Effector memory CD4-positive, alpha-beta T cell (primary cell): ENCODE results near the gene WDR59.

ENCODE experiments used
- DNase-seq, 3 donors: peaks; one replicate each; pipeline ENCODE4 v3.0.0-alpha.2; 2020
- H3K27ac ChIP-seq: 2 replicates; pipeline ENCODE4 v1.7.0; 2013; ENCODE audit warnings: mild to moderate bottlenecking, low read length, moderate library complexity; ENCODE audit not compliant: insufficient read depth, poor library complexity, severe bottlenecking
- H3K27me3 ChIP-seq: replicated peaks from 2 replicates; pipeline ENCODE4 v1.7.0; 2013; ENCODE audit warnings: mild to moderate bottlenecking, low read length; ENCODE audit not compliant: insufficient read depth, control insufficient read depth, poor library complexity, severe bottlenecking
- H3K36me3 ChIP-seq: 2 replicates; pipeline ENCODE4 v1.7.0; 2013; ENCODE audit warnings: mild to moderate bottlenecking, low read length, moderate library complexity; ENCODE audit not compliant: control insufficient read depth, insufficient read depth
- H3K4me1 ChIP-seq: 2 replicates; pipeline ENCODE4 v1.7.0; 2013; ENCODE audit warnings: low read length, mild to moderate bottlenecking; ENCODE audit not compliant: control insufficient read depth, insufficient read depth, poor library complexity, severe bottlenecking
- H3K4me3 ChIP-seq: 2 replicates; pipeline ENCODE4 v1.7.0; 2013; ENCODE audit warnings: low read length, low read depth, mild to moderate bottlenecking; ENCODE audit not compliant: insufficient read depth, poor library complexity, severe bottlenecking
- H3K9me3 ChIP-seq: 2 replicates; pipeline ENCODE4 v1.7.0; 2013; ENCODE audit warnings: mild to moderate bottlenecking, low read length, moderate library complexity; ENCODE audit not compliant: control insufficient read depth

The WDR59 gene

GRCh38 chr16:74942977-74943918 is 41.7 kb downstream of the WDR59 start:
- Histone ChIP-seq H3K4me3 (no peak overlapping the region), H3K4me1 (no peaks in the 10 kb centered on the region), H3K27me3 (no peaks in the 10 kb centered on the region), H3K27ac (no peak overlapping the region), H3K36me3 (peaks cover 38% of the 10 kb centered on the region), H3K9me3 (no peaks in the 10 kb centered on the region)
- DNase-seq, result no peak

- DNase-seq, result no peak
- peaks cover 43% of the 10 kb centered on the region for H3K36me3 ChIP-seq
- no peaks in the 10 kb centered on the region for H3K4me1 ChIP-seq
- no peaks in the 10 kb centered on the region for H3K9me3 ChIP-seq
- no peaks in the 10 kb centered on the region for H3K27me3 ChIP-seq
- H3K4me3 ChIP-seq, result no peak overlapping the region
- no peak overlapping the region for H3K27ac ChIP-seq
Measured at GRCh38 chr16:74942566-74942965, 42.4 kb downstream of the WDR59 start.

GRCh38 chr16:74939688-74940087 is 45.2 kb downstream of the WDR59 start:
- peaks cover 38% of the 10 kb centered on the region for H3K36me3 ChIP-seq
- H3K27me3 ChIP-seq, result no peaks in the 10 kb centered on the region
- no peaks in the 10 kb centered on the region for H3K4me1 ChIP-seq
- H3K4me3 ChIP-seq, result no peak overlapping the region
- H3K9me3 ChIP-seq, result no peaks in the 10 kb centered on the region
- no peak overlapping the region for H3K27ac ChIP-seq
- DNase-seq, result no peak

- H3K36me3 ChIP-seq, result peaks cover 17% of the 10 kb centered on the region
- no peaks in the 10 kb centered on the region for H3K27me3 ChIP-seq
- H3K4me3 ChIP-seq, result no peak overlapping the region
- no peaks in the 10 kb centered on the region for H3K4me1 ChIP-seq
- H3K9me3 ChIP-seq, result no peaks in the 10 kb centered on the region
- no peak overlapping the region for H3K27ac ChIP-seq
- DNase-seq, result no peak
Measured at GRCh38 chr16:74936902-74937560, 47.9 kb downstream of the WDR59 start.

GRCh38 chr16:74931445-74931844 is 53.5 kb downstream of the WDR59 start:
- Histone ChIP-seq H3K4me3 (no peak overlapping the region), H3K27ac (no peak overlapping the region), H3K4me1 (no peaks in the 10 kb centered on the region), H3K36me3 (peaks cover 3% of the 10 kb centered on the region), H3K9me3 (no peaks in the 10 kb centered on the region), H3K27me3 (no peaks in the 10 kb centered on the region)
- no peak for DNase-seq

- no peak for DNase-seq
- Histone ChIP-seq H3K4me1 (no peaks in the 10 kb centered on the region), H3K27ac (no peak overlapping the region), H3K4me3 (no peak overlapping the region), H3K27me3 (no peaks in the 10 kb centered on the region), H3K9me3 (no peaks in the 10 kb centered on the region), H3K36me3 (peaks cover 3% of the 10 kb centered on the region)
Measured at GRCh38 chr16:74929636-74930035, 55.3 kb downstream of the WDR59 start.

- Histone ChIP-seq H3K27me3 (no peaks in the 10 kb centered on the region), H3K4me1 (no peaks in the 10 kb centered on the region), H3K27ac (no peak overlapping the region), H3K4me3 (no peak overlapping the region), H3K9me3 (no peaks in the 10 kb centered on the region), H3K36me3 (peaks cover 18% of the 10 kb centered on the region)
- DNase-seq, result no peak
Measured at GRCh38 chr16:74926805-74927204, 58.1 kb downstream of the WDR59 start.

GRCh38 chr16:74923766-74924460 is 61.0 kb downstream of the WDR59 start:
- H3K27me3 ChIP-seq, result no peaks in the 10 kb centered on the region
- H3K27ac ChIP-seq, result no peak overlapping the region
- no peak overlapping the region for H3K4me3 ChIP-seq
- no peaks in the 10 kb centered on the region for H3K4me1 ChIP-seq
- H3K36me3 ChIP-seq, result peaks cover 29% of the 10 kb centered on the region
- no peak for DNase-seq
- no peaks in the 10 kb centered on the region for H3K9me3 ChIP-seq

- no peak for DNase-seq
- no peak overlapping the region for H3K27ac ChIP-seq
- H3K27me3 ChIP-seq, result no peaks in the 10 kb centered on the region
- H3K4me3 ChIP-seq, result no peak overlapping the region
- no peaks in the 10 kb centered on the region for H3K4me1 ChIP-seq
- H3K9me3 ChIP-seq, result no peaks in the 10 kb centered on the region
- H3K36me3 ChIP-seq, result peaks cover 39% of the 10 kb centered on the region
Measured at GRCh38 chr16:74922150-74923138, 62.5 kb downstream of the WDR59 start.
